ENCODE measurements around the gene TXNDC9.
"Not testable (repeated sequence)": the region's sequence is repeated elsewhere in the genome, so short reads cannot be mapped to it uniquely, and the experiment has no call there.

The TXNDC9 gene

GRCh38 chr2:99336804-99337112, 625 bp upstream of the TXNDC9 start:
- peak in 1 of 58 donors; percentile 39 for DNase-seq

GRCh38 chr2:99325384-99325783, 10.7 kb downstream of the TXNDC9 start:
- no peak for DNase-seq

GRCh38 chr2:99317873-99318200, 18.3 kb downstream of the TXNDC9 start:
- DNase-seq = not testable (repeated sequence)

- DNase-seq = no peak
Observed at GRCh38 chr2:99317161-99317872, 18.8 kb downstream of the TXNDC9 start.

- DNase-seq = not testable (repeated sequence)
Observed at GRCh38 chr2:99301097-99301496, 35.0 kb downstream of the TXNDC9 start, which contains the start of gene LYG1. Gene LYG1, minus strand, starts transcription at chr2:99301197. Its CDS starts 5,527 bp downstream, at chr2:99295670.

GRCh38 chr2:99299580-99299979, 36.6 kb downstream of the TXNDC9 start:
- no peak for DNase-seq

GRCh38 chr2:99297994-99298393, 38.1 kb downstream of the TXNDC9 start:
- DNase-seq = no peak

GRCh38 chr2:99285526-99285925, 50.6 kb downstream of the TXNDC9 start:
- no peak for DNase-seq

- no peak for DNase-seq
Observed at GRCh38 chr2:99279969-99280695, 56.0 kb downstream of the TXNDC9 start.

GRCh38 chr2:99278793-99279291, 57.3 kb downstream of the TXNDC9 start:
- no peak for DNase-seq

- not testable (repeated sequence) for DNase-seq
Observed at GRCh38 chr2:99278195-99278765, 57.9 kb downstream of the TXNDC9 start.

GRCh38 chr2:99275882-99276281, 60.3 kb downstream of the TXNDC9 start:
- no peak for DNase-seq
